Heart left ventricle (tissue), 16 donors: Measurements from ENCODE around the gene SYNDIG1L. TPM values are rescaled to one million over a fixed set of nuclear protein-coding genes. Genes with fewer than 3 reads are reported as not detected.

Experiments
- ATAC-seq, 4 donors: fragments of 200-7000 bp; cut with Tn5 transposase; one replicate each; pipeline ENCODE4 v1.9.1; 2020 to 2022; ENCODE audit warnings: moderate library complexity in 4 of 4, mild to moderate bottlenecking in 3 of 4, moderate number of reproducible peaks in 1 of 4
- DNase-seq, 5 donors: peaks; one replicate each; pipeline ENCODE4 v3.0.0-alpha.2; 2020
- H3K27ac ChIP-seq, 12 donors: fragments of 200-600 bp; sonication (generic) in 4 of 12; one replicate each; pipeline versions ENCODE4 v1.5.0 to v1.8.0; 2016 to 2022; ENCODE audit warnings: mild to moderate bottlenecking in 2 of 12
- H3K27me3 ChIP-seq, 9 donors: fragments of 200-600 bp; sonication (generic) in 2 of 9; one replicate each; pipeline versions ENCODE4 v1.5.1 to v1.8.0; 2016 to 2022; ENCODE audit warnings: mild to moderate bottlenecking in 3 of 9
- H3K36me3 ChIP-seq, 9 donors: fragments of 200-600 bp; sonication (generic) in 2 of 9; one replicate each; pipeline versions ENCODE4 v1.5.0 to v1.8.0; 2018 to 2022; ENCODE audit warnings: mild to moderate bottlenecking in 2 of 9
- H3K4me1 ChIP-seq, 12 donors: fragments of 200-600 bp; sonication (generic) in 4 of 12; one replicate each; pipeline versions ENCODE4 v1.5.0 to v1.8.0; 2016 to 2022; ENCODE audit warnings: mild to moderate bottlenecking in 3 of 12
- H3K4me3 ChIP-seq, 12 donors: fragments of 200-600 bp; sonication (generic) in 4 of 12; one replicate each; pipeline versions ENCODE4 v1.5.0 to v1.8.0; 2017 to 2022; ENCODE audit warnings: mild to moderate bottlenecking in 9 of 12, moderate library complexity in 4 of 12
- H3K9me3 ChIP-seq, 12 donors: fragments of 200-600 bp; sonication (generic) in 4 of 12; one replicate each; pipeline versions ENCODE4 v1.5.0 to v1.8.0; 2016 to 2022; ENCODE audit warnings: mild to moderate bottlenecking in 1 of 12
- POLR2A ChIP-seq, 2 donors: fragments of 450-650 bp; IDR thresholded peaks; one replicate each; pipeline ENCODE4 v1.6.1; 2017; ENCODE audit warnings: antibody characterized with exemption in 2 of 2, mild to moderate bottlenecking in 2 of 2, moderate library complexity in 2 of 2
- WGBS, 4 donors: extraction: QIAGEN DNeasy Blood & Tissue Kit in 2 of 4; methylation state at CpG; one replicate each; pipeline versions ENCODE4 v1.1.5 to v1.1.7; 2013 to 2018; 5-methylcytosine and 5-hydroxymethylcytosine counted together
- intact Hi-C, 10 donors: fragments of 100-400 bp; cut with DNase I; formaldehyde crosslinking; loops; one replicate each; pipeline versions ENCODE4 v1.11.1 to v1.14.2; 2022
- polyA plus RNA-seq, 2 donors: library from polyadenylated mRNA; stranded (reverse); fragments of 200-250 nt; gene quantifications; one replicate each; pipeline ENCODE4 v1.2.3, GENCODE V29; 2013
- total RNA-seq, 9 donors: library from RNA; depleted of rRNA in 2 of 9; stranded (reverse); fragments of >200 nt in 2 of 9; fragmentation: NEBNext Ultra II Directional in 3 of 9; extraction: Animal tissue kit (Norgen Biotek cat#: 25700) in 3 of 9; gene quantifications; one replicate each; pipeline versions ENCODE4 v1.1.0 to v1.2.4, GENCODE V29; 2016 to 2023
- TF ChIP-seq, protein P1 (sequence below), 12 donors: fragments of 200-600 bp; sonication (generic) in 4 of 12; IDR thresholded peaks; one replicate each; pipeline versions ENCODE4 v1.5.0 to v1.8.0; 2018 to 2022; ENCODE audit warnings: antibody characterized with exemption in 12 of 12, mild to moderate bottlenecking in 5 of 12
- donor health status: ischemic (EF 13 %, LVEDD 7.1; RV severe dilation, severe dysfunction).
- donor health status: healthy with polysubstance abuse.
- donor health status: DM: no; HTN: yes; CAD: no.
- donor health status: DM: no; HTN: no; CAD: no.
- donor health status: ischemic (EF 25% LVEDD 6.9; RV normal size, moderate dysfunction).
- donor health status: ischemic (EF 25% LVEDD 5.7; RV mildly dilated, moderate dysfunction).
- donor health status: healthy.
- donor health status: DM: yes; HTN: yes; CAD: no.
- donor health status: ischemic (EF 35%, LVEDD 5.7; RV mildly dilated, moderate dysfunction).
- donor health status: nonischemic (EF 11% LVEDD 7.7; RV severe dilation, severe dysfunction).
- donor health status: DM: yes; HTN: yes; CAD: no.
- donor health status: PGD.
- donor health status: ischemic (EF 29% LVEDD 5.4; RV normal size, mild dysfunction).
- donor health status: nonischemic (EF 23%, LVEDD 6.1; RV moderate dilation, normal function).

The SYNDIG1L gene
- total and polyA plus RNA-seq, 11 donors = 0.06 to 0.32 (median 0.10) TPM; not detected in 6

DNA sequence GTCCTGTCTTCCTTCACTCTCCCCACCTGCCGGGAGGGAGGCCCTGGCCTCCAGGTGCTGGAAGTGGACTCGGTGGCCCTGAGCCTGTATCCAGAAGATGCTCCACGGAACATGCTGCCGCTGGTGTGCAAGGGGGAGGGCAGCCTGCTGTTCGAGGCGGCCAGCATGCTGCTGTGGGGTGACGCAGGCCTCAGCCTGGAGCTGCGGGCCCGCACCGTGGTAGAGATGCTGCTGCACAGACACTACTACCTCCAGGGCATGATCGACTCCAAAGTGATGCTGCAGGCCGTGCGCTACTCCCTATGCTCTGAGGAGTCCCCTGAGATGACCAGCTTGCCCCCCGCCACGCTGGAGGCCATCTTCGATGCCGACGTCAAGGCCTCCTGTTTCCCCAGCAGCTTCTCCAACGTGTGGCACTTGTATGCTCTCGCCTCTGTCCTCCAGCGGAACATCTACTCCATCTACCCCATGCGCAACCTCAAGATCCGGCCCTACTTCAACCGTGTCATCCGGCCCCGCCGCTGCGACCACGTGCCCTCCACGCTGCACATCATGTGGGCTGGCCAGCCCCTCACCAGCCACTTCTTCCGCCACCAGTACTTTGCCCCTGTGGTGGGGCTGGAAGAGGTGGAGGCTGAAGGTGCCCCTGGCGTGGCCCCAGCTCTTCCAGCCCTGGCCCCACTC, 69.0 kb downstream of the SYNDIG1L start:
- H3K27ac ChIP-seq = no peak overlapping the region
- DNase-seq (no peak), ATAC-seq (no peak)
- no peak overlapping the region for H3K4me3 ChIP-seq
- WGBS, 4 donors = 90 to 93% (median 92%) methylated on average over 22 to 32 of the region's 32 CpGs
- intact Hi-C loops = no loop called here
- TF ChIP-seq, protein P1, sequence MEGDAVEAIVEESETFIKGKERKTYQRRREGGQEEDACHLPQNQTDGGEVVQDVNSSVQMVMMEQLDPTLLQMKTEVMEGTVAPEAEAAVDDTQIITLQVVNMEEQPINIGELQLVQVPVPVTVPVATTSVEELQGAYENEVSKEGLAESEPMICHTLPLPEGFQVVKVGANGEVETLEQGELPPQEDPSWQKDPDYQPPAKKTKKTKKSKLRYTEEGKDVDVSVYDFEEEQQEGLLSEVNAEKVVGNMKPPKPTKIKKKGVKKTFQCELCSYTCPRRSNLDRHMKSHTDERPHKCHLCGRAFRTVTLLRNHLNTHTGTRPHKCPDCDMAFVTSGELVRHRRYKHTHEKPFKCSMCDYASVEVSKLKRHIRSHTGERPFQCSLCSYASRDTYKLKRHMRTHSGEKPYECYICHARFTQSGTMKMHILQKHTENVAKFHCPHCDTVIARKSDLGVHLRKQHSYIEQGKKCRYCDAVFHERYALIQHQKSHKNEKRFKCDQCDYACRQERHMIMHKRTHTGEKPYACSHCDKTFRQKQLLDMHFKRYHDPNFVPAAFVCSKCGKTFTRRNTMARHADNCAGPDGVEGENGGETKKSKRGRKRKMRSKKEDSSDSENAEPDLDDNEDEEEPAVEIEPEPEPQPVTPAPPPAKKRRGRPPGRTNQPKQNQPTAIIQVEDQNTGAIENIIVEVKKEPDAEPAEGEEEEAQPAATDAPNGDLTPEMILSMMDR (IDR thresholded peaks at IDR 0.05) = no peak
- no peak for TF ChIP-seq POLR2A (IDR thresholded peaks at IDR 0.05)
- H3K27me3 ChIP-seq = peaks cover 0 to 22% (median 0%) of the 10 kb centered on the region in 9 donors
- H3K9me3 ChIP-seq = no peaks in the 10 kb centered on the region
- no peaks in the 10 kb centered on the region for H3K36me3 ChIP-seq
- no peaks in the 10 kb centered on the region for H3K4me1 ChIP-seq

Other genes with a start within 250 kb of the SYNDIG1L start
- under 1 TPM in 1 of 9 donors, not detected in 8; 0.08 TPM for gene VSX2, start 186.8 kb downstream of the SYNDIG1L start, total RNA-seq
- not detected for gene VSX2, start 186.8 kb downstream of the SYNDIG1L start, polyA plus RNA-seq
- gene ABCD4, start 123.3 kb downstream of the SYNDIG1L start, total RNA-seq = 10 to 100 TPM; 11.2 to 42.9 (median 22.3) TPM
- 10 to 100 TPM; 16.0 to 33.0 TPM for gene ABCD4, start 123.3 kb downstream of the SYNDIG1L start, polyA plus RNA-seq
- gene VRTN, start 77.7 kb downstream of the SYNDIG1L start, total RNA-seq = not detected
- gene VRTN, start 77.7 kb downstream of the SYNDIG1L start, polyA plus RNA-seq = not detected
- gene NPC2, start 67.1 kb upstream of the SYNDIG1L start, total RNA-seq = 100 to 1,000 TPM in 7 of 9 donors, 10 to 100 TPM in 2; 69.4 to 374 (median 135) TPM
- 100 to 1,000 TPM; 126 to 145 TPM for gene NPC2, start 67.1 kb upstream of the SYNDIG1L start, polyA plus RNA-seq
- 10 to 100 TPM; 10.8 to 45.8 (median 36.2) TPM for gene ISCA2, start 67.6 kb upstream of the SYNDIG1L start, total RNA-seq
- gene ISCA2, start 67.6 kb upstream of the SYNDIG1L start, polyA plus RNA-seq = 10 to 100 TPM; 31.2 to 32.3 TPM
- gene LTBP2, start 186.0 kb upstream of the SYNDIG1L start, total RNA-seq = 10 to 100 TPM; 19.1 to 69.1 (median 36.1) TPM
- gene LTBP2, start 186.0 kb upstream of the SYNDIG1L start, polyA plus RNA-seq = 1 to 10 TPM; 4.0 to 8.4 TPM